Heart right ventricle (tissue), 16 donors: ENCODE results near the gene ANAPC5. TPM values are rescaled to one million over a fixed set of nuclear protein-coding genes. Genes with fewer than 3 reads are reported as not detected.
A peak's percentile ranks its signal among the peaks of the same experiment; 100 is the strongest.
"Not testable (repeated sequence)": the region's sequence is repeated elsewhere in the genome, so short reads cannot be mapped to it uniquely, and the experiment has no call there.

ENCODE experiments used
- ATAC-seq, 8 donors: fragments of 200-7000 bp; cut with Tn5 transposase; one replicate each; pipeline ENCODE4 v1.9.1; 2020; ENCODE audit warnings: mild to moderate bottlenecking in 8 of 8, moderate library complexity in 8 of 8, moderate number of reproducible peaks in 1 of 8
- DNase-seq, 2 donors: peaks; one replicate each; pipeline ENCODE4 v3.0.0-alpha.2; 2020
- H3K27ac ChIP-seq, 10 donors: fragments of 200-600 bp; sonication (generic) in 2 of 10; one replicate each; pipeline versions ENCODE4 v1.5.0 to v1.8.0; 2020 to 2022; ENCODE audit warnings: mild to moderate bottlenecking in 3 of 10
- H3K27me3 ChIP-seq, 7 donors: fragments of 200-600 bp; one replicate each; pipeline ENCODE4 v1.8.0; 2021 to 2022; ENCODE audit warnings: mild to moderate bottlenecking in 2 of 7
- H3K36me3 ChIP-seq, 9 donors: fragments of 200-600 bp; sonication (generic) in 1 of 9; one replicate each; pipeline versions ENCODE4 v1.5.0 to v1.8.0; 2020 to 2022; ENCODE audit warnings: mild to moderate bottlenecking in 2 of 9
- H3K4me1 ChIP-seq, 9 donors: fragments of 200-600 bp; sonication (generic) in 1 of 9; one replicate each; pipeline versions ENCODE4 v1.5.0 to v1.8.0; 2020 to 2022; ENCODE audit warnings: mild to moderate bottlenecking in 4 of 9
- H3K4me3 ChIP-seq, 10 donors: fragments of 200-600 bp; sonication (generic) in 2 of 10; one replicate each; pipeline versions ENCODE4 v1.5.0 to v1.8.0; 2020 to 2022; ENCODE audit warnings: mild to moderate bottlenecking in 7 of 10, moderate library complexity in 2 of 10
- H3K9me3 ChIP-seq, 11 donors: fragments of 200-600 bp in 10 of 11; sonication (generic) in 2 of 11; one replicate each; pipeline versions ENCODE4 v1.5.0 to v1.8.0; 2013 to 2022; ENCODE audit warnings: mild to moderate bottlenecking in 2 of 11, control low read depth in 1 of 11, moderate library complexity in 1 of 11
- WGBS, 2 donors: extraction: QIAGEN DNeasy Blood & Tissue Kit; methylation state at CpG; one replicate each; pipeline ENCODE4 v1.1.7; 2013; ENCODE audit warnings: inconsistent platforms in 1 of 2; 5-methylcytosine and 5-hydroxymethylcytosine counted together
- intact Hi-C, 10 donors: fragments of 100-400 bp; cut with DNase I; formaldehyde crosslinking; loops; one replicate each; pipeline versions ENCODE4 v1.11.1 to v1.14.2; 2022
- polyA plus RNA-seq, 2 donors: library from polyadenylated mRNA; stranded (reverse); fragments of 200-250 nt; gene quantifications; one replicate each; pipeline ENCODE4 v1.2.3, GENCODE V29; 2013
- total RNA-seq, 10 donors: library from RNA; stranded (reverse); fragmentation: NEBNext Ultra II Directional in 3 of 10; extraction: Animal tissue kit (Norgen Biotek cat#: 25700) in 3 of 10; gene quantifications; one replicate each; pipeline versions ENCODE4 v1.2.1 to v1.2.4, GENCODE V29; 2021 to 2023
- TF ChIP-seq, protein P1 (sequence below), 9 donors: fragments of 200-600 bp; sonication (generic) in 2 of 9; IDR thresholded peaks; one replicate each; pipeline versions ENCODE4 v1.5.0 to v1.8.0; 2021 to 2022; ENCODE audit warnings: antibody characterized with exemption in 9 of 9, mild to moderate bottlenecking in 5 of 9, moderate library complexity in 1 of 9
- donor health status: Arrhythmogenic right ventricular cardiomyopathy.
- donor health status: ischemic (EF 13 %, LVEDD 7.1; RV severe dilation, severe dysfunction).
- donor health status: healthy with polysubstance abuse.
- donor health status: DM: no; HTN: yes; CAD: no.
- donor health status: DM: no; HTN: no; CAD: no.
- donor health status: ischemic (EF 25% LVEDD 6.9; RV normal size, moderate dysfunction).
- donor health status: ischemic (EF 25% LVEDD 5.7; RV mildly dilated, moderate dysfunction).
- donor health status: healthy.
- donor health status: DM: yes; HTN: yes; CAD: no.
- donor health status: Ischemic cardiomyopathy.
- donor health status: ischemic (EF 35%, LVEDD 5.7; RV mildly dilated, moderate dysfunction).
- donor health status: nonischemic (EF 11% LVEDD 7.7; RV severe dilation, severe dysfunction).
- donor health status: DM: yes; HTN: yes; CAD: no.
- donor health status: PGD.
- donor health status: ischemic (EF 29% LVEDD 5.4; RV normal size, mild dysfunction).
- donor health status: nonischemic (EF 23%, LVEDD 6.1; RV moderate dilation, normal function).

Gene ANAPC5
- total and polyA plus RNA-seq, 12 donors, result 50.2 to 82.4 (median 57.0) TPM

DNA sequence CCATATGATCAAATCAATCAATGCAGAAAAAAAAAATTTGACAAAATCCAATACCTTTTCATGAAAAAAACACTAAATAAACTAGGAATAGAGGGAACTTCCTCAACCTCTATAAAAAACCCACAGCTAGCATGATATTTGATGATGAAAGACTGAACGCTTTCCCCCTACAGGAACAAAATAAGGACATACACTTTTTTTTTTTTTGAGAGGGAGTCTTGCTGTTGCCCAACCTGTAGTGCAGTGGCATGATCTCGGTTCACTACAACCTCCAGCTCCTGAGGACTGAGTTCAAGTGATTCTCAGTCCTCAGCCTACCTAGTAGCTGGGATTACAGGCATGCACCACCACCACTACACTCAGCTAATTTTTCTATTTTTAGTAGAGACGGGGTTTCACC, 37.8 kb downstream of the ANAPC5 start:
- H3K27ac ChIP-seq, result no peak overlapping the region
- H3K36me3 ChIP-seq, result peaks cover 0 to 92% (median 22%) of the 10 kb centered on the region in 9 donors
- no peaks in the 10 kb centered on the region for H3K27me3 ChIP-seq
- intact Hi-C loops, result no loop called here
- DNase-seq, result no peak
- WGBS, 2 donors, result 89 to 93% methylated on average over 3 of the region's 3 CpGs
- ATAC-seq, result no peak
- peaks cover 0 to 17% (median 0%) of the 10 kb centered on the region in 9 donors for H3K4me1 ChIP-seq
- H3K9me3 ChIP-seq, result no peaks in the 10 kb centered on the region
- no peak overlapping the region for H3K4me3 ChIP-seq
- TF ChIP-seq, protein P1, sequence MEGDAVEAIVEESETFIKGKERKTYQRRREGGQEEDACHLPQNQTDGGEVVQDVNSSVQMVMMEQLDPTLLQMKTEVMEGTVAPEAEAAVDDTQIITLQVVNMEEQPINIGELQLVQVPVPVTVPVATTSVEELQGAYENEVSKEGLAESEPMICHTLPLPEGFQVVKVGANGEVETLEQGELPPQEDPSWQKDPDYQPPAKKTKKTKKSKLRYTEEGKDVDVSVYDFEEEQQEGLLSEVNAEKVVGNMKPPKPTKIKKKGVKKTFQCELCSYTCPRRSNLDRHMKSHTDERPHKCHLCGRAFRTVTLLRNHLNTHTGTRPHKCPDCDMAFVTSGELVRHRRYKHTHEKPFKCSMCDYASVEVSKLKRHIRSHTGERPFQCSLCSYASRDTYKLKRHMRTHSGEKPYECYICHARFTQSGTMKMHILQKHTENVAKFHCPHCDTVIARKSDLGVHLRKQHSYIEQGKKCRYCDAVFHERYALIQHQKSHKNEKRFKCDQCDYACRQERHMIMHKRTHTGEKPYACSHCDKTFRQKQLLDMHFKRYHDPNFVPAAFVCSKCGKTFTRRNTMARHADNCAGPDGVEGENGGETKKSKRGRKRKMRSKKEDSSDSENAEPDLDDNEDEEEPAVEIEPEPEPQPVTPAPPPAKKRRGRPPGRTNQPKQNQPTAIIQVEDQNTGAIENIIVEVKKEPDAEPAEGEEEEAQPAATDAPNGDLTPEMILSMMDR (IDR thresholded peaks at IDR 0.05), result no peak

DNA sequence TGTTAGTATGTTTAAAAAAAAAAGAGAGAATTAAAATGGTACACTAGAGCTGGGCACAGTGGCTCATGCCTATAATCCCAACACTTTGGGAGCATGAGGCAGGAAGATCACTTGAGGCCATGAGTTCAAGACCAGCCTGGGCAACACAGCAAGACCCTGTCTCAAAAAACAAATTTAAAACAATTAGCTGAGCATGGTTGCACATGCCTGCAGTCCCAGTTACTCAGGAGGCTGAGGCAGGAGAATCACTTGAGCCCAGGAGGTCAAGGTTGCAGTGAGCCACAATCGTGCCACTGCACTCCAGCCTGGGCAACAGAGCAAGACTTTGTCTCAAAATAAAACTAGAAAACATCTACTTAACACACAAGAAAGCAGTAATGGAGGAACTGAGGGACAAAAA, 42.0 kb downstream of the ANAPC5 start:
- H3K9me3 ChIP-seq, ATAC-seq, intact Hi-C loops, H3K4me3 ChIP-seq, DNase-seq, H3K27ac ChIP-seq, H3K27me3 ChIP-seq: not testable (repeated sequence)
- Histone ChIP-seq H3K4me1 (peaks cover 0 to 20% (median 0%) of the 10 kb centered on the region in 9 donors), H3K36me3 (peaks cover 0 to 80% (median 16%) of the 10 kb centered on the region in 9 donors)
- WGBS, 2 donors, result 92% methylated on average over 1 of the region's 1 CpG

DNA sequence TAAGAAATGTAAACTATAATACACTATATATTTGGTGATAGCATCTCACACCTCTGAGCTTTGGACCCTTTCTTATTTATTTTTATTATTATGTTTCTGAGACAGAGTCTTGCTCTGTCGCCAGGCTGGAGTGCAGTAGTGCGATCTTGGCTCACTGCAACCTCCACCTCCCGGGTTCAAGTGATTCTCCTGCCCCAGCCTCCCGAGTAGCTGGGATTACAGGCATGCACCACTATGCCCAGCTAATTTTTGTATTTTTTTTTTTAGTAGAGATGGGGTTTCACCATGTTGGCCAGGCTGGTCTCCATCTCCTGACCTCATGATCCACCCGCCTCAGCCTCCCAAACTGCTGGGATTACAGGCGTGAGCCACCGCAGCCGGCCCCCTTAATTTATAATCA, 44.8 kb downstream of the ANAPC5 start:
- H3K4me3 ChIP-seq, ATAC-seq, H3K9me3 ChIP-seq, intact Hi-C loops, H3K27ac ChIP-seq, H3K27me3 ChIP-seq, H3K4me1 ChIP-seq, DNase-seq: not testable (repeated sequence)
- peaks cover 0 to 58% (median 16%) of the 10 kb centered on the region in 9 donors for H3K36me3 ChIP-seq
- 96 to 100% methylated on average over 8 of the region's 8 CpGs for WGBS, 2 donors

DNA sequence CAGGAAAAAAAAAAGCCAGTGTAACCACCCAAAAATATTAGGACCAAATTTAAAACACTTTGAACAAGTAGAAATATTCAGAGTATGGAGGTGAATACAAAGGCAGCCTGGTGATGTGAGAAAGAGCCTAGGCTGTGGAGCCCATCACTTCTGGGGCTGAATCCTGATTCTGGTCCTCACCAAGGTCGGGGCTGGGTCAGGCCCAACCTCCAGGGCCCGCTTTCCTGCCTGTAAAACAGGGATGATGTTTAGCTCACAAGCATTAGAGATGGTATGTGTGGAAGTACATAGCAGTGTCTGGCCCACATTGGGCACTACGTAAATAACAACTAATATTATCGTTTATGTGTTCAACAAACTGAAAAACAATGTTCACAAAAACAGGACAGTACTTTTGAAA, 47.9 kb downstream of the ANAPC5 start:
- Histone ChIP-seq H3K4me3 (no peak overlapping the region), H3K9me3 (no peaks in the 10 kb centered on the region), H3K27me3 (no peaks in the 10 kb centered on the region), H3K27ac (no peak overlapping the region), H3K4me1 (peaks cover 0 to 6% (median 0%) of the 10 kb centered on the region in 9 donors), H3K36me3 (peaks cover 0 to 27% (median 10%) of the 10 kb centered on the region in 9 donors)
- 82 to 96% methylated on average over 4 of the region's 4 CpGs for WGBS, 2 donors
- DNase-seq (no peak), ATAC-seq (no peak)
- TF ChIP-seq, protein P1 (IDR thresholded peaks at IDR 0.05), result no peak
- intact Hi-C loops, result no loop called here

DNA sequence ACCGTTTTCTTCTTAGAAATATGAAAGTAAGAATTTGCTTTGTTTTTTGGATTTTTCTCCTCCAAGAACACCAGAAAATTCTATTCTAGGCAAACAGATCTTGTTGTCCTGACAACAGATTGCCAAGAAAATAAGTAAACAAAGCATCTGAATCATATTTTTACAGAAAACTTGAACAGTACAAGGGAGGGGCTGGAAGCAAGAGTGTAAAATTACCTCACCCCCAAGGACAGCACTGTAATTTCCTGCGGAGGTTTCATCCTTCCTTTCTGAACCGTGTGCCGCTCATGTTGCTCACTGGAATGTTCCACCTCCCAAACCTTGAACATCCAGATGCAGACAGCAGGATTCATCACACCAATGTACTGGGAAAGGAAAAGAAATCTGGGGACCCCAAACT, 50.3 kb downstream of the ANAPC5 start:
- Histone ChIP-seq H3K4me1 (peaks cover 0 to 18% (median 7%) of the 10 kb centered on the region in 9 donors), H3K9me3 (no peaks in the 10 kb centered on the region), H3K4me3 (no peak overlapping the region), H3K27me3 (no peaks in the 10 kb centered on the region), H3K27ac (peak overlapping the region in 1 of 10 donors; percentile 17), H3K36me3 (peaks cover 0 to 3% (median 0%) of the 10 kb centered on the region in 9 donors)
- DNase-seq (no peak), ATAC-seq (no peak)
- TF ChIP-seq, protein P1 (IDR thresholded peaks at IDR 0.05), result no peak
- WGBS, 2 donors, result 53 to 56% methylated on average over 4 of the region's 4 CpGs
- intact Hi-C loops, result no loop called here
